Adipocyte (in vitro differentiated cells): ENCODE measurements around the gene TOPBP1.

Experiments used
- DNase-seq: peaks from one replicate; pipeline ENCODE4 v3.0.0-alpha.2; 2015; ENCODE audit warnings: low read depth
- H3K27me3 ChIP-seq: replicated peaks from 2 replicates; pipeline ENCODE4 v1.7.0; 2013; ENCODE audit warnings: mild to moderate bottlenecking, low read length, moderate library complexity; ENCODE audit not compliant: control insufficient read depth, insufficient read depth
- H3K36me3 ChIP-seq: 2 replicates; pipeline ENCODE4 v1.7.0; 2013; ENCODE audit warnings: low read length, mild to moderate bottlenecking, moderate library complexity; ENCODE audit not compliant: control insufficient read depth, insufficient read depth, severe bottlenecking
- H3K4me1 ChIP-seq: 2 replicates; pipeline ENCODE4 v1.7.0; 2013; ENCODE audit warnings: mild to moderate bottlenecking, low read length, moderate library complexity; ENCODE audit not compliant: control insufficient read depth, insufficient read depth
- H3K4me3 ChIP-seq: 2 replicates; pipeline ENCODE4 v1.7.0; 2013; ENCODE audit warnings: mild to moderate bottlenecking, low read length, moderate library complexity
- H3K9ac ChIP-seq: 2 replicates; pipeline ENCODE4 v1.7.0; 2013; ENCODE audit warnings: mild to moderate bottlenecking, low read length, moderate library complexity
- H3K9me3 ChIP-seq: 2 replicates; pipeline ENCODE4 v1.7.0; 2013; ENCODE audit warnings: mild to moderate bottlenecking, low read length, moderate library complexity; ENCODE audit not compliant: control insufficient read depth

The TOPBP1 gene

GRCh38 chr3:133643611-133644010, 18.1 kb downstream of the TOPBP1 start:
- Histone ChIP-seq H3K36me3 (peaks cover 45% of the 10 kb centered on the region), H3K4me3 (no peak overlapping the region), H3K9ac (no peak overlapping the region), H3K27me3 (no peaks in the 10 kb centered on the region), H3K9me3 (no peaks in the 10 kb centered on the region), H3K4me1 (peaks cover 4% of the 10 kb centered on the region)
- no peak for DNase-seq

GRCh38 chr3:133641254-133641653, 20.5 kb downstream of the TOPBP1 start:
- peaks cover 4% of the 10 kb centered on the region for H3K4me1 ChIP-seq
- H3K4me3 ChIP-seq = no peak overlapping the region
- DNase-seq = no peak
- H3K9ac ChIP-seq = no peak overlapping the region
- H3K9me3 ChIP-seq = no peaks in the 10 kb centered on the region
- H3K36me3 ChIP-seq = peaks cover 56% of the 10 kb centered on the region
- H3K27me3 ChIP-seq = no peaks in the 10 kb centered on the region

- no peak overlapping the region for H3K9ac ChIP-seq
- peaks cover 61% of the 10 kb centered on the region for H3K36me3 ChIP-seq
- no peaks in the 10 kb centered on the region for H3K27me3 ChIP-seq
- DNase-seq = no peak
- H3K4me3 ChIP-seq = no peak overlapping the region
- no peaks in the 10 kb centered on the region for H3K9me3 ChIP-seq
- H3K4me1 ChIP-seq = no peaks in the 10 kb centered on the region
These were observed 28.3 kb downstream of the TOPBP1 start for GRCh38 chr3:133633439-133633838.

GRCh38 chr3:133629146-133629545, 32.6 kb downstream of the TOPBP1 start:
- Histone ChIP-seq H3K36me3 (peaks cover 51% of the 10 kb centered on the region), H3K27me3 (no peaks in the 10 kb centered on the region), H3K9ac (no peak overlapping the region), H3K9me3 (no peaks in the 10 kb centered on the region), H3K4me1 (no peaks in the 10 kb centered on the region), H3K4me3 (no peak overlapping the region)
- no peak for DNase-seq

- Histone ChIP-seq H3K4me1 (no peaks in the 10 kb centered on the region), H3K27me3 (no peaks in the 10 kb centered on the region), H3K36me3 (peaks cover 52% of the 10 kb centered on the region), H3K9me3 (no peaks in the 10 kb centered on the region), H3K4me3 (no peak overlapping the region), H3K9ac (no peak overlapping the region)
- DNase-seq = no peak
These were observed 34.0 kb downstream of the TOPBP1 start for GRCh38 chr3:133627789-133628188.

- Histone ChIP-seq H3K27me3 (no peaks in the 10 kb centered on the region), H3K9me3 (no peaks in the 10 kb centered on the region), H3K9ac (no peak overlapping the region), H3K4me3 (no peak overlapping the region), H3K4me1 (no peaks in the 10 kb centered on the region), H3K36me3 (peaks cover 54% of the 10 kb centered on the region)
- DNase-seq = no peak
These were observed 41.5 kb downstream of the TOPBP1 start for GRCh38 chr3:133620066-133620784.

GRCh38 chr3:133611534-133611933, 50.2 kb downstream of the TOPBP1 start:
- no peak overlapping the region for H3K4me3 ChIP-seq
- no peak overlapping the region for H3K9ac ChIP-seq
- H3K9me3 ChIP-seq = no peaks in the 10 kb centered on the region
- no peak for DNase-seq
- H3K27me3 ChIP-seq = no peaks in the 10 kb centered on the region
- peaks cover 43% of the 10 kb centered on the region for H3K36me3 ChIP-seq
- H3K4me1 ChIP-seq = peaks cover 31% of the 10 kb centered on the region

GRCh38 chr3:133610031-133610430, 51.7 kb downstream of the TOPBP1 start:
- H3K9ac ChIP-seq = no peak overlapping the region
- H3K36me3 ChIP-seq = peaks cover 42% of the 10 kb centered on the region

GRCh38 chr3:133608388-133608787, 53.4 kb downstream of the TOPBP1 start:
- DNase-seq = no peak
- peaks cover 31% of the 10 kb centered on the region for H3K4me1 ChIP-seq
- H3K27me3 ChIP-seq = no peaks in the 10 kb centered on the region
- H3K4me3 ChIP-seq = no peak overlapping the region
- H3K36me3 ChIP-seq = peaks cover 42% of the 10 kb centered on the region
- H3K9me3 ChIP-seq = no peaks in the 10 kb centered on the region
- no peak overlapping the region for H3K9ac ChIP-seq

More at GRCh38 chr3:133610031-133610430, 51.7 kb downstream of the TOPBP1 start:
- Histone ChIP-seq H3K27me3 (no peaks in the 10 kb centered on the region), H3K9me3 (no peaks in the 10 kb centered on the region), H3K4me1 (peaks cover 31% of the 10 kb centered on the region), H3K4me3 (no peak overlapping the region)
- peak; percentile 65 for DNase-seq

GRCh38 chr3:133607816-133608215, 53.9 kb downstream of the TOPBP1 start:
- H3K4me1 ChIP-seq = peaks cover 31% of the 10 kb centered on the region
- no peak for DNase-seq
- no peaks in the 10 kb centered on the region for H3K9me3 ChIP-seq
- H3K27me3 ChIP-seq = no peaks in the 10 kb centered on the region
- H3K36me3 ChIP-seq = peaks cover 42% of the 10 kb centered on the region
- no peak overlapping the region for H3K9ac ChIP-seq
- H3K4me3 ChIP-seq = peak overlapping the region; percentile 3

- Histone ChIP-seq H3K4me1 (peaks cover 31% of the 10 kb centered on the region), H3K9me3 (no peaks in the 10 kb centered on the region)
These were observed 54.8 kb downstream of the TOPBP1 start for GRCh38 chr3:133606902-133607301.

GRCh38 chr3:133606342-133606741, 55.4 kb downstream of the TOPBP1 start:
- no peaks in the 10 kb centered on the region for H3K9me3 ChIP-seq
- H3K4me1 ChIP-seq = peaks cover 31% of the 10 kb centered on the region
- no peak for DNase-seq
- no peaks in the 10 kb centered on the region for H3K27me3 ChIP-seq
- H3K36me3 ChIP-seq = peaks cover 39% of the 10 kb centered on the region
- H3K9ac ChIP-seq = no peak overlapping the region
- H3K4me3 ChIP-seq = no peak overlapping the region

More at GRCh38 chr3:133606902-133607301, 54.8 kb downstream of the TOPBP1 start:
- no peak for DNase-seq
- Histone ChIP-seq H3K27me3 (no peaks in the 10 kb centered on the region), H3K4me3 (no peak overlapping the region), H3K9ac (no peak overlapping the region), H3K36me3 (peaks cover 39% of the 10 kb centered on the region)
